ENCODE measurements around the gene TLE5. TPM values are rescaled to one million over a fixed set of nuclear protein-coding genes. Genes with fewer than 3 reads are reported as not detected.

TLE5 gene
- total and polyA plus RNA-seq, 9 of the 15 experiments (the other 6 are each of a cell fraction or from before 2014, with no cell fraction given), result 2.0 to 347 (median 235) TPM

- no peak overlapping the region for H2AFZ ChIP-seq (ENCODE audit: low read depth, low read length)
- in situ Hi-C loops (cut with MboI) (no loop called here), intact Hi-C loops (cut with micrococcal nuclease) (no loop called here)
- H3K9me1 ChIP-seq (ENCODE audit: control insufficient read depth, insufficient read depth, low read length), result no peaks in the 10 kb centered on the region
- DNase-seq (ENCODE audit: extremely low read depth in 1 of 4, low spot score in 3 of 4) (peak in 2 of 4 experiments; percentile 36 to 44), FAIRE-seq (peak; percentile 76), ATAC-seq (peak; percentile 65)
- H3K4me2 ChIP-seq (ENCODE audit: insufficient read depth, low read length), result no peak overlapping the region
- H3K27me3 ChIP-seq (ENCODE audit: control insufficient read depth in 2 of 2, insufficient read depth in 2 of 2, low read length in 2 of 2), result no peaks in the 10 kb centered on the region
- H3K36me3 ChIP-seq (ENCODE audit: control insufficient read depth, insufficient read depth, low read length), result no peaks in the 10 kb centered on the region
- no peak overlapping the region for H3K4me3 ChIP-seq
- H3K79me2 ChIP-seq (ENCODE audit: control insufficient read depth, insufficient read depth, low read length), result no peaks in the 10 kb centered on the region
- POLR2A ChIA-PET, result interaction anchor here (0.6 to 1.2 kb wide), 6 partner anchors 10 to 59 kb away, joined by 3 to 5 read pairs (median 3); no protein-coding TSS in a partner anchor
- H3K27ac ChIP-seq (ENCODE audit: extremely low read depth, low read depth, low read length), result no peak overlapping the region
- no peaks in the 10 kb centered on the region for H4K20me1 ChIP-seq (replicated peaks; ENCODE audit: control insufficient read depth, insufficient read depth, low read length)
- peaks cover 0 to 11% of the 10 kb centered on the region in 2 experiments; a peak in 2 of 5 replicates for H3K4me1 ChIP-seq (replicated peaks in 1 of 2; ENCODE audit: control insufficient read depth in 2 of 2, insufficient read depth in 2 of 2, low read length in 2 of 2)
- BruUV-seq (replicated peaks), result no TSS peak
- peak overlapping the region in 1 of 2 experiments; percentile 60; a peak in 2 of 4 replicates for H3K9ac ChIP-seq (ENCODE audit: insufficient read depth in 1 of 2, low read depth in 2 of 2, low read length in 2 of 2)
- WGBS (ENCODE audit: insufficient coverage, low coverage, missing lambda C conversion rate), result 25% methylated on average over 16 of the region's 16 CpGs
- CTCF ChIA-PET (ENCODE audit: low intra/inter-chr PET ratio), result no interaction called here
- no peaks in the 10 kb centered on the region for H3K9me3 ChIP-seq (replicated peaks; ENCODE audit: control insufficient read depth, insufficient read depth, low read depth, low read length)
- TF ChIP-seq, protein P1, sequence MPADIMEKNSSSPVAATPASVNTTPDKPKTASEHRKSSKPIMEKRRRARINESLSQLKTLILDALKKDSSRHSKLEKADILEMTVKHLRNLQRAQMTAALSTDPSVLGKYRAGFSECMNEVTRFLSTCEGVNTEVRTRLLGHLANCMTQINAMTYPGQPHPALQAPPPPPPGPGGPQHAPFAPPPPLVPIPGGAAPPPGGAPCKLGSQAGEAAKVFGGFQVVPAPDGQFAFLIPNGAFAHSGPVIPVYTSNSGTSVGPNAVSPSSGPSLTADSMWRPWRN (IDR thresholded peaks at IDR 0.05; ENCODE audit: low read depth), result no peak
- TF ChIP-seq, protein P2, sequence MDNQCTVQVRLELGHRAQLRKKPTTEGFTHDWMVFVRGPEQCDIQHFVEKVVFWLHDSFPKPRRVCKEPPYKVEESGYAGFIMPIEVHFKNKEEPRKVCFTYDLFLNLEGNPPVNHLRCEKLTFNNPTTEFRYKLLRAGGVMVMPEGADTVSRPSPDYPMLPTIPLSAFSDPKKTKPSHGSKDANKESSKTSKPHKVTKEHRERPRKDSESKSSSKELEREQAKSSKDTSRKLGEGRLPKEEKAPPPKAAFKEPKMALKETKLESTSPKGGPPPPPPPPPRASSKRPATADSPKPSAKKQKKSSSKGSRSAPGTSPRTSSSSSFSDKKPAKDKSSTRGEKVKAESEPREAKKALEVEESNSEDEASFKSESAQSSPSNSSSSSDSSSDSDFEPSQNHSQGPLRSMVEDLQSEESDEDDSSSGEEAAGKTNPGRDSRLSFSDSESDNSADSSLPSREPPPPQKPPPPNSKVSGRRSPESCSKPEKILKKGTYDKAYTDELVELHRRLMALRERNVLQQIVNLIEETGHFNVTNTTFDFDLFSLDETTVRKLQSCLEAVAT (IDR thresholded peaks at IDR 0.05), result peak in 1 of 2 experiments; percentile 87; a peak in 2 of 4 replicates
- TF ChIP-seq ZBTB8A (IDR thresholded peaks at IDR 0.05; ENCODE audit: partially characterized antibody) (no peak), BMI1 (IDR thresholded peaks at IDR 0.05; ENCODE audit: low read length) (peak; percentile 83), FOSL1 (tag; conservative IDR thresholded peaks at IDR 0.05) (no peak), ETV6 (IDR thresholded peaks at IDR 0.05; ENCODE audit: borderline replicate concordance in 1 of 2, low read depth in 2 of 2, low read length in 1 of 2) (no peak), ETV6 (CRISPR knock-in tag; IDR thresholded peaks at IDR 0.05; ENCODE audit: borderline replicate concordance) (no peak), ZNF699 (CRISPR knock-in tag; IDR thresholded peaks at IDR 0.05; ENCODE audit: insufficient replicate concordance) (no peak), CHD1 (IDR thresholded peaks at IDR 0.05; ENCODE audit: low read length) (no peak), POLR2AphosphoS2 (IDR thresholded peaks at IDR 0.05; ENCODE audit: low read length) (no peak), GTF2F1 (IDR thresholded peaks at IDR 0.05; ENCODE audit: low read depth, low read length) (no peak), DDX20 (tag; IDR thresholded peaks at IDR 0.05; ENCODE audit: low read depth) (no peak), ZKSCAN8 (CRISPR knock-in tag; IDR thresholded peaks at IDR 0.05) (no peak), SMAD3 (CRISPR knock-in tag; conservative IDR thresholded peaks at IDR 0.05) (no peak), ETV1 (tag; conservative IDR thresholded peaks at IDR 0.05; ENCODE audit: low read depth) (no peak), NKRF (IDR thresholded peaks at IDR 0.05; ENCODE audit: borderline replicate concordance) (no peak), NFIC (IDR thresholded peaks at IDR 0.05) (0 out of 2 replicates have a peak, but pooled peaks have one; percentile 16), TAF7 (tag; IDR thresholded peaks at IDR 0.05) (no peak)
Observed at GRCh38 chr19:3012621-3013262, 49.6 kb downstream of the TLE5 start.

Measured in K562 (cell line).